Hepatic stellate cell (primary cell): ENCODE results near the gene FCER1G.

Experiments
- DNase-seq: peaks from one replicate; pipeline ENCODE4 v3.0.0; 2011; ENCODE audit warnings: low spot score

FCER1G gene

GRCh38 chr1:161267321-161267720, 52.2 kb downstream of the FCER1G start:
- no peak for DNase-seq
